T-helper 2 cell treated with Interferon-gamma antibody and Interleukin-4, amounts not matched to agents 100 ng/mL and 5 ng/mL, for 36 hours (primary cell): ENCODE measurements around the gene PRDM2. TPM values are rescaled to one million over a fixed set of nuclear protein-coding genes. Genes with fewer than 3 reads are reported as not detected.
"Not testable (repeated sequence)": the region's sequence is repeated elsewhere in the genome, so short reads cannot be mapped to it uniquely, and the experiment has no call there.

Experiments used
- intact Hi-C: fragments of 100-400 bp; cut with micrococcal nuclease; formaldehyde crosslinking; loops from one replicate; pipeline ENCODE4 v1.15.1; 2023
- total RNA-seq: library from RNA; stranded (reverse); gene quantifications from 2 replicates; pipeline ENCODE4 v1.2.3, GENCODE V29; 2022

Gene PRDM2
- total RNA-seq, 1 donor from 2014 or later: 54.0 TPM

- intact Hi-C loops: loop anchor here (1.0 kb wide), 2 partner anchors 31 to 49 kb away; no protein-coding TSS in a partner anchor
These were observed 708 bp downstream of the PRDM2 start for GRCh38 chr1:13700521-13701270.

DNA sequence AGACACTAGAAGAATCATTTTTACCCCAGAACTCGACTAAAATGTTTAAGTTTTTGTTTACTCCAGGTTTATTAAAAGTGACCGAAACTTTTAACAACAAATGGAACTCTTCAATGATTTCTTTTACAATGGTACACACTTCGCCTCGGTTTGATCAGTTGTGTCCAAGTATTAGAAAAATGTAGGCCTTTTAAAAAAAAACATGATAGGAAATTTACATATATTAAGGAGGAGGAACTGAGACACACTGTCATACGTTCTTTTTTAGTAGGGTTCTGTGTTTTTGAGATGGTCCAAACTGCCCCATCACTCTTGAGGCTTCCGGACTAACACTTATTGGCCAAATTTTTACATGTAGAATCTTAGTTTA lies 1.3 kb downstream of the PRDM2 start:
- intact Hi-C loops: no loop called here

GRCh38 chr1:13702425-13703127 lies 2.6 kb downstream of the PRDM2 start:
- intact Hi-C loops: no loop called here

DNA sequence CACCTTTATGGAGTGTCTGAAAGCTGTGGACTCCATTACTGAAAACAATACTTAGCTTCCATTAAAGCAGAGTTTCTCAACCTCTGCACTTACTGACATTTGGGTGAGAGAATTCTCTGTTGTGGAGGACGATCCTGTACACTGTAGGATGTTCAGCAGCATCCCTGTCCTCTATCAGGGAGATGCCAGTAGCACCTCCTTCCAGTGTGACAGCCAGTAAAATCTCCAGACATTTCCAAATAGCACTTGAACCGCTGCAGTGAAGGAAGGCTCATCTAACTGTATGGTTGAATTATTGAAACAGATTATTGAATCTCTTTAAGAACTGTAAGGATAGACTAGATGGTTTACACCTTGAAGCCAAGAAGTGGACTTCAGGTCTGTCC lies 3.1 kb downstream of the PRDM2 start:
- intact Hi-C loops: no loop called here

GRCh38 chr1:13703558-13704490 lies 3.8 kb downstream of the PRDM2 start:
- intact Hi-C loops: no loop called here

- intact Hi-C loops: no loop called here
These were observed 6.1 kb downstream of the PRDM2 start for GRCh38 chr1:13706046-13706445.

DNA sequence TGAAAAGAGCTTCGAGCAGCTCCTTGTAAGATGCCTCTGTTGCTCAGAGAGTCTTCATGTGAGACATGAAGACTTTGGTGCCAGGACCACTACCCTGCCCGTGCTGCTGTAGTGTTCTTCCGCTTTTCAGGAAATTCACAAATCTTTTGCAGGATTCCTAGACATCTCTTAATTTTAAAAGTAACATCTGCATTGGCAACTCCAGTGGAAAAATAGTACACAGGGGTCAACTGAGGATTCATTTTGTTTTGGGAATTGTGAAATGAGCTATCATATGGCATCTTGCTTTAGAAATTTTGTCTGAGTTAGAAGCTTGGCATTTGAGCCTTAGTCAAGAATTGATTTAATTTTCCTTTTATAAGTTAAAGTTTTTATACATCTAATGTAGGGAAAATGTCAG lies 7.2 kb downstream of the PRDM2 start:
- intact Hi-C loops: no loop called here

DNA sequence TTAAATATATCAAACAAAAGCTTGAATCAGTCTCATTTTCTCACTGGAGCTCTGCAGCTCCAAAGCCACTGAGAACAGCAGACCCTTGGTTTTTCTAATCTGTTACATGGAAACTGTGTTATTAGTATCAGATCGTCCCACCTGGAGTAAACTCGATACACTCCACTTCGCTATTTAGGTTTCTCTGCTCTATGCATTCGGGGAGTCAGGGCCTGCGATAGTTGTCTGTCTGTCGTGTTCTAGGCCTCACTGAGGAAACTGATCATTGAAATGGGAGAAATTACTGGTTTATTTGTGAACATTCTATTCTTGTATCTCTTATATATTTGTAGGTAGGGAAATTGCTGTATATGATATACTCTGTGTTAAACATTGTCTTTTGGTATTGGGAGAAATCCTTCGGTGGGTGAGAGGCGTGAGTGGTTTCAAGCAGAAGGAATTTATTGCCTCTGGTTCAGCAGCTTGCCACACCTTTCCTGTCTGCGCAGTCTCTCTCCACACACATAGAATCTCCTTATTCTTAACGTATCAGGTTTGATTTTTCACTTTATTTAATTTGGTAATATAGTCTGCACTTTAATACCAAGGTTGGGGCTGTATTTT lies 8.5 kb downstream of the PRDM2 start:
- intact Hi-C loops: no loop called here

- intact Hi-C loops: no loop called here
These were observed 10.1 kb downstream of the PRDM2 start for GRCh38 chr1:13710086-13710485.

GRCh38 chr1:13714851-13715250 lies 14.9 kb downstream of the PRDM2 start:
- intact Hi-C loops: no loop called here

DNA sequence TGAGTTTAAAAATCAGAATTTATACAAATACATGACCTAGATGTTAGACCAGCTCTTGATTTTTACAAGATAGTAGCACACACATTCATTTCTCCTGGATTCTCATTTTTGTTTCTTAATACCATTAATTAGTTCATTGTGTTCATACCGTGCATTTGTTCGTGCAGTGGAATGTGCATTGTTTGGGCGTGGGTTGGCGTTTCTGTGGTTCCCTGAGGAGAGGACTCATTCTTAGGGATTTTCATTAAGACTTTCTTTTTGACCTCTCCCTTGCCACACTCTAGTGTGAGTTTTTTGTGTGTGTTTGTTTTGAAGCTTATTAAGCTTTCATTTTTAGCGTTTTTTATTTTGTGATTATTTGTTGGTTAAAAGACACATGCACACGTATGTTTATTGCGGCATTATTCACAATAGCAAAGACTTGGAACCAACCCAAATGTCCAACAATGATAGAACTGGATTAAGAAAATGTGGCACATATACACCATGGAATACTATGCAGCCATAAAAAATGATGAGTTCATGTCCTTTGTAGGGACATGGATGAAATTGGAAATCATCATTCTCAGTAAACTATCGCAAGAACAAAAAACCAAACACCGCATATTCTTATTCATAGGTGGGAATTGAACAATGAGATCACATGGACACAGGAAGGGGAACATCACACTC lies 15.8 kb downstream of the PRDM2 start:
- intact Hi-C loops: not testable (repeated sequence)

DNA sequence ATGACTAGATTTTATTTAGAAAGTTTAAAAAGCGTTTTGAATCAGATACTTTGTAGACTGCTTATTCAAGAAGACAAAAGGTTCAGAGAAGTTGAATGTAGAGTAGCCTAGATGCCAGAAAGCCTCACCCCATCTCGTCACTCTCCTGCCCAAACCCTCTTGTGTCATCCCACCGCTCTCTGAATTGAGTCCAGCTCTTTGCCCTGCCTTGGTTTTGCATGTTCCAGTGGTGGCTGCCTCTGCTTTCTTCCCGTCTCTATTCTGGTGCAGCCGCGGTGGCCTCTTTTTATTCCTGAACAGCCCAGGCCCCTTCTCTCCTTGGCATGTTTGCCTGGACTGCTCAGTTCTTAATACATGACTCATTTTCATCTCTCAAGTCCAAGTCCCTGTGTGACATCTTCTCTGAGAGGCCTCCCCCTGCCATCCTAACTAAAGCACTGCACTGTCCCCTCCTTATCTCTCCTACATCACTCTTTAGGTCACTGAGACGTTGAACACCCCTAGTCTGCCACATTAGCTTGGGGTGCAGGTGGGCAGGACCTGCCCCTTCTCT lies 22.9 kb downstream of the PRDM2 start:
- intact Hi-C loops: no loop called here

DNA sequence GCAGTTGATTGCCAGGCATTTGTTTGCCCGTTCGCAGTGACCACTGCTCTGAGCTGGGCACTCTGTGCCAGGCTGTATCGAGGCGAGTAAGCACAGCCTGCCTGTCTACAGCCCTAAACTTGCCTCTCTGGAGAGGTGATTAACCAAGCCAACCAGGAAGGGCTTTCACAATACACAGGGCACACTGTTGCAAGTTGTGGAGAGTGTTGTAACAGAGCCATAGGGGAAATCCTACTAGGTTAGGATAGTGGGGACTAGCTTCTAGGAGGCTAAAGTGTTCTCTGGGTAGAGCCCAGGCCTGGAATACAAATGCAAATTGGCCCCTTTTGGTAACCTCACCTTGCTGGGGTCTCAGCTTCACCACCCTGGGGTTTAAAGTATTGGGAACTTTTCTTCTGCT lies 23.8 kb downstream of the PRDM2 start:
- intact Hi-C loops: no loop called here

DNA sequence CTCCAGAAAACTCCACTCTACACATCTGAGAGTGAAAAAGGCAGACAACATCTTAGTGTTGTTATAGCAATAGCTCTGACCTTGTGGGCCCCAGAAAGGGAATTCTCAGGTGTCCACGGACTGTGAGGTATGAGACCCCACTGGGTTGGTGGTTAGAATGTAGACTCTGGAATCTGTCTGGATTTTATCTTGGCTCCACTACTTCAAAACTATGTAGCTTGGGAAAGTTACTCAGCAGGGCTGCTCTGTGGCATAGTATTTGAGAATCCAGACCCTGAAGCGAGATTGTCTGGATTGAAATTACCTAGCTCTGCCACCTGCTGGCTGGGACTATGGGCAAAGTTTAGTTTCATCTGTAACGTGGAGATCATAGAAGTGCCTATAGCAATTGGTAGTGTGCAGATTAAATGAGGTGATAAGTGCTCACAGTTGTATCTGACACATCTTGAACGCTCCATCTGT lies 25.8 kb downstream of the PRDM2 start:
- intact Hi-C loops: loop anchor here (1.0 kb wide), 1 partner anchor 60 kb away; no protein-coding TSS in a partner anchor

- intact Hi-C loops: no loop called here
These were observed 28.2 kb downstream of the PRDM2 start for GRCh38 chr1:13728091-13728715.

DNA sequence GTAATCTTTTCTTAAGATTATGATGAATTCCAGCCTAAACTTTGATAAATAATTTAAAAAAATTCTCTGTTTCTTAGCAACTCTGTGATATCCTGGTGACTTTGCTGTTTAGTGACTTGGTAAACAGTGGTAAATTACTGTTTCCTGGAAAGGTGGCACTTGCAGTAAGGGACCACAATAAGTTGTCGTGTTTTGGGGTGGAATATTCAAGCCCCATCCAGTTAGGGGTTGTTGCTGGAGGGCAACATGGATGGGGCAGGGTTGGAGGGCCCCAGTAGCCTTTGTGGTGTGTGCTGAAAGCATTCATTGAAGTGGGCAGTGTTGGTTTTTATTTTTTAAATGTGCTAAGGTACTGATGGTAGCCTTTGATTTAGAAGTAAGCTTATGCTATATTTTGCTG lies 30.3 kb downstream of the PRDM2 start:
- intact Hi-C loops: loop anchor here (1.0 to 10.0 kb wide), 2 partner anchors 65 to 1795 kb away; partner anchors contain the start of genes CASP9 and DNAJC16

GRCh38 chr1:13730751-13731482 lies 30.9 kb downstream of the PRDM2 start:
- intact Hi-C loops: loop anchor here (1.0 to 10.0 kb wide), 4 partner anchors 18 to 1794 kb away; partner anchors contain the start of genes CASP9, DNAJC16 and PRDM2

GRCh38 chr1:13731897-13732296 lies 31.9 kb downstream of the PRDM2 start:
- intact Hi-C loops: loop anchor here (1.0 to 10.0 kb wide), 3 partner anchors 17 to 1793 kb away; partner anchors contain the start of genes CASP9, DNAJC16 and PRDM2
